ENCODE data around the gene SLAMF7. TPM values are rescaled to one million over a fixed set of nuclear protein-coding genes. Genes with fewer than 3 reads are reported as not detected.
"Not testable (repeated sequence)": the region's sequence is repeated elsewhere in the genome, so short reads cannot be mapped to it uniquely, and the experiment has no call there.

The SLAMF7 gene
- total and polyA plus RNA-seq, 2 experiments from 2014 or later: 0.11 TPM; not detected in 1

GRCh38 chr1:160702100-160702499 lies 36.9 kb upstream of the SLAMF7 start (continued):
- TF ChIP-seq, protein P1, sequence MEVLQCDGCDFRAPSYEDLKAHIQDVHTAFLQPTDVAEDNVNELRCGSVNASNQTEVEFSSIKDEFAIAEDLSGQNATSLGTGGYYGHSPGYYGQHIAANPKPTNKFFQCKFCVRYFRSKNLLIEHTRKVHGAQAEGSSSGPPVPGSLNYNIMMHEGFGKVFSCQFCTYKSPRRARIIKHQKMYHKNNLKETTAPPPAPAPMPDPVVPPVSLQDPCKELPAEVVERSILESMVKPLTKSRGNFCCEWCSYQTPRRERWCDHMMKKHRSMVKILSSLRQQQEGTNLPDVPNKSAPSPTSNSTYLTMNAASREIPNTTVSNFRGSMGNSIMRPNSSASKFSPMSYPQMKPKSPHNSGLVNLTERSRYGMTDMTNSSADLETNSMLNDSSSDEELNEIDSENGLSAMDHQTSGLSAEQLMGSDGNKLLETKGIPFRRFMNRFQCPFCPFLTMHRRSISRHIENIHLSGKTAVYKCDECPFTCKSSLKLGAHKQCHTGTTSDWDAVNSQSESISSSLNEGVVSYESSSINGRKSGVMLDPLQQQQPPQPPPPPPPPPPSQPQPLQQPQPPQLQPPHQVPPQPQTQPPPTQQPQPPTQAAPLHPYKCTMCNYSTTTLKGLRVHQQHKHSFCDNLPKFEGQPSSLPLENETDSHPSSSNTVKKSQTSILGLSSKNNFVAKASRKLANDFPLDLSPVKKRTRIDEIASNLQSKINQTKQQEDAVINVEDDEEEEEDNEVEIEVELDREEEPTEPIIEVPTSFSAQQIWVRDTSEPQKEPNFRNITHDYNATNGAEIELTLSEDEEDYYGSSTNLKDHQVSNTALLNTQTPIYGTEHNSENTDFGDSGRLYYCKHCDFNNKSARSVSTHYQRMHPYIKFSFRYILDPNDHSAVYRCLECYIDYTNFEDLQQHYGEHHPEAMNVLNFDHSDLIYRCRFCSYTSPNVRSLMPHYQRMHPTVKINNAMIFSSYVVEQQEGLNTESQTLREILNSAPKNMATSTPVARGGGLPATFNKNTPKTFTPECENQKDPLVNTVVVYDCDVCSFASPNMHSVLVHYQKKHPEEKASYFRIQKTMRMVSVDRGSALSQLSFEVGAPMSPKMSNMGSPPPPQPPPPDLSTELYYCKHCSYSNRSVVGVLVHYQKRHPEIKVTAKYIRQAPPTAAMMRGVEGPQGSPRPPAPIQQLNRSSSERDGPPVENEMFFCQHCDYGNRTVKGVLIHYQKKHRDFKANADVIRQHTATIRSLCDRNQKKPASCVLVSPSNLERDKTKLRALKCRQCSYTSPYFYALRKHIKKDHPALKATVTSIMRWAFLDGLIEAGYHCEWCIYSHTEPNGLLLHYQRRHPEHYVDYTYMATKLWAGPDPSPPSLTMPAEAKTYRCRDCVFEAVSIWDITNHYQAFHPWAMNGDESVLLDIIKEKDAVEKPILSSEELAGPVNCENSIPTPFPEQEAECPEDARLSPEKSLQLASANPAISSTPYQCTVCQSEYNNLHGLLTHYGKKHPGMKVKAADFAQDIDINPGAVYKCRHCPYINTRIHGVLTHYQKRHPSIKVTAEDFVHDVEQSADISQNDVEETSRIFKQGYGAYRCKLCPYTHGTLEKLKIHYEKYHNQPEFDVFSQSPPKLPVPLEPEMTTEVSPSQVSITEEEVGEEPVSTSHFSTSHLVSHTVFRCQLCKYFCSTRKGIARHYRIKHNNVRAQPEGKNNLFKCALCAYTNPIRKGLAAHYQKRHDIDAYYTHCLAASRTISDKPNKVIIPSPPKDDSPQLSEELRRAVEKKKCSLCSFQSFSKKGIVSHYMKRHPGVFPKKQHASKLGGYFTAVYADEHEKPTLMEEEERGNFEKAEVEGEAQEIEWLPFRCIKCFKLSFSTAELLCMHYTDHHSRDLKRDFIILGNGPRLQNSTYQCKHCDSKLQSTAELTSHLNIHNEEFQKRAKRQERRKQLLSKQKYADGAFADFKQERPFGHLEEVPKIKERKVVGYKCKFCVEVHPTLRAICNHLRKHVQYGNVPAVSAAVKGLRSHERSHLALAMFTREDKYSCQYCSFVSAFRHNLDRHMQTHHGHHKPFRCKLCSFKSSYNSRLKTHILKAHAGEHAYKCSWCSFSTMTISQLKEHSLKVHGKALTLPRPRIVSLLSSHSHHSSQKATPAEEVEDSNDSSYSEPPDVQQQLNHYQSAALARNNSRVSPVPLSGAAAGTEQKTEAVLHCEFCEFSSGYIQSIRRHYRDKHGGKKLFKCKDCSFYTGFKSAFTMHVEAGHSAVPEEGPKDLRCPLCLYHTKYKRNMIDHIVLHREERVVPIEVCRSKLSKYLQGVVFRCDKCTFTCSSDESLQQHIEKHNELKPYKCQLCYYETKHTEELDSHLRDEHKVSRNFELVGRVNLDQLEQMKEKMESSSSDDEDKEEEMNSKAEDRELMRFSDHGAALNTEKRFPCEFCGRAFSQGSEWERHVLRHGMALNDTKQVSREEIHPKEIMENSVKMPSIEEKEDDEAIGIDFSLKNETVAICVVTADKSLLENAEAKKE (CRISPR knock-in tag; IDR thresholded peaks at IDR 0.05): no peak

GRCh38 chr1:160704250-160704649 lies 34.8 kb upstream of the SLAMF7 start:
- H3F3A ChIP-seq (replicated peaks; ENCODE audit: low read depth): no peaks in the 10 kb centered on the region
- H3K27ac ChIP-seq (ENCODE audit: low read depth): no peak overlapping the region
- no peak for TF ChIP-seq STAT1 (IDR thresholded peaks at IDR 0.05; ENCODE audit: unreplicated experiment)
- TF ChIP-seq CREB1 (CRISPR knock-in tag; IDR thresholded peaks at IDR 0.05; ENCODE audit: low read depth): no peak
- TF ChIP-seq EZH2phosphoT487 (IDR thresholded peaks at IDR 0.05; ENCODE audit: unreplicated experiment): no peak
- no peak for TF ChIP-seq ZNF114 (CRISPR knock-in tag; IDR thresholded peaks at IDR 0.05)
- TF ChIP-seq POLR2AphosphoS5 (IDR thresholded peaks at IDR 0.05; ENCODE audit: low read depth): no peak
- no peak for TF ChIP-seq ZNF331 (CRISPR knock-in tag; IDR thresholded peaks at IDR 0.05; ENCODE audit: low read depth)
- peaks cover 2% of the 10 kb centered on the region for H3K27me3 Mint-ChIP-seq (ENCODE audit: insufficient read depth, low read depth, poor library complexity)
- no peak overlapping the region for H3K27ac Mint-ChIP-seq
- no peak overlapping the region for H3K4me3 ChIP-seq
- no peaks in the 10 kb centered on the region for H3K79me2 ChIP-seq (replicated peaks; ENCODE audit: insufficient read depth)
- no peaks in the 10 kb centered on the region for H3K36me3 ChIP-seq (ENCODE audit: insufficient read depth)
- ATAC-seq (no peak), DNase-seq (ENCODE audit: low spot score) (no peak)
- no peaks in the 10 kb centered on the region for H3K36me3 Mint-ChIP-seq (ENCODE audit: low read depth)
- peaks cover 9% of the 10 kb centered on the region; the same call in 1 of the 2 replicates for H3K4me1 ChIP-seq (ENCODE audit: insufficient read depth)
- H3K4me1 Mint-ChIP-seq: peaks cover 13% of the 10 kb centered on the region
- H3K4me2 ChIP-seq: no peak overlapping the region
- H3K4me3 Mint-ChIP-seq: no peak overlapping the region
- H2AFZ ChIP-seq: 0 out of 2 replicates have a peak overlapping the region, but pooled peaks have one; percentile 12
- no peaks in the 10 kb centered on the region for H3K27me3 ChIP-seq (ENCODE audit: insufficient read depth)
- H3K9me3 Mint-ChIP-seq: no peaks in the 10 kb centered on the region
- H3K9me2 ChIP-seq (ENCODE audit: insufficient read depth): no peaks in the 10 kb centered on the region
- H4K20me1 ChIP-seq (replicated peaks; ENCODE audit: insufficient read depth): no peaks in the 10 kb centered on the region

DNA sequence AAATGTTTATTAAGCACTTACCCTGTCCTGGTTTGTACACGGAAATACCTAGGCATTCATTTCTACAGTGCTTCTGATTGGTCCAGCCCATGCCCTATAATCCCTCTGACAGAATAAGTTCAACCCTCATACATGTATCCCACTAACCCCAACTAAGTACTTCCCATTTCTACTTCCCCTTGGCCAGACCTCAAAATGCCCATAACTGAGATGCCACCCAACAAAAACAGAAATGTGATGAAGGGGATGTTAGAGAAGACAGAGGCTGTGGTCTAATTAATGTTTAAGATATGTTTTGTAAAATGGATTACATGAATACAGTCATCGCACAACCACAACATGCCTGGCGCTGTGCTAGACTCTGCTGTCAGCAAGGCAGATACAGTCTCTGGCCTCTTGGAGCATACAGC lies 33.8 kb upstream of the SLAMF7 start:
- ATAC-seq; H3K27me3 ChIP-seq (ENCODE audit: insufficient read depth); H3K4me3 ChIP-seq; H3K36me3 ChIP-seq (ENCODE audit: insufficient read depth); H3K4me1 ChIP-seq (ENCODE audit: insufficient read depth); H3K9me3 Mint-ChIP-seq; H3F3A ChIP-seq (replicated peaks; ENCODE audit: low read depth); DNase-seq (ENCODE audit: low spot score); H3K4me2 ChIP-seq; H3K27ac Mint-ChIP-seq; H3K9me2 ChIP-seq (ENCODE audit: insufficient read depth); H2AFZ ChIP-seq; H3K27me3 Mint-ChIP-seq (ENCODE audit: insufficient read depth, low read depth, poor library complexity); H3K36me3 Mint-ChIP-seq (ENCODE audit: low read depth); H3K79me2 ChIP-seq (replicated peaks; ENCODE audit: insufficient read depth); H3K27ac ChIP-seq (ENCODE audit: low read depth); H4K20me1 ChIP-seq (replicated peaks; ENCODE audit: insufficient read depth); H3K4me3 Mint-ChIP-seq: not testable (repeated sequence)
- H3K4me1 Mint-ChIP-seq: peaks cover 13% of the 10 kb centered on the region
